Activated naive CD4-positive, alpha-beta T cell (primary cell): Measurements from ENCODE around the gene DHH.
A peak's percentile ranks its signal among the peaks of the same experiment; 100 is the strongest.
"Not testable (repeated sequence)": the region's sequence is repeated elsewhere in the genome, so short reads cannot be mapped to it uniquely, and the experiment has no call there.

ENCODE experiments used
- DNase-seq, 4 experiments: peaks; one replicate each; lab custom pipeline; 2025; lab: John Stamatoyannopoulos, UW

Gene DHH

GRCh38 chr12:49094160-49094974 lies at the start of gene DHH:
TSS of gene DHH (minus strand) at chr12:49094801. CDS start at chr12:49094512, 289 bp downstream.
- no peak for DNase-seq

- no peak for DNase-seq
These were observed 49.8 kb upstream of the DHH start for GRCh38 chr12:49144384-49144783.

GRCh38 chr12:49138999-49139398 lies 44.4 kb upstream of the DHH start:
- no peak for DNase-seq

DNA sequence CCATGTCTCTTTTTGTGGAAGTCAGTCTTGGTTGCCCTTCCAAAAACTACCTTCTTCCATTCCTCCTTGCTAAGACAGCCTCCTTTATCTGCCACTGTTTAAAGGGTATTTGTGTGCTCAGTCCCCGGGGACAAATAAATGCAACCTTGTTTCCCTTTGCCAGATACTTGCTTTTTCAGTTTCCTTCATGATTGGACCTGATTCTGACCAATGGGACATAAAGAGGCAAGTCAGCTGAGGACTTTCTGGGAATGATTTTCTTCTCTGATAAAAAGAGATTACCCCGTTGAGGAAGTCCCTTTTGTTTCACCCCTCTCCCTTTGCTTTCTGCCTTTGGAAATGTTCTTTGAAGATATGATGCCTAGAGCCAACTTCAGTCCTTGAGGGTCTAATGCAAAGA lies 44.0 kb upstream of the DHH start:
- no peak for DNase-seq

GRCh38 chr12:49137476-49137875 lies 42.9 kb upstream of the DHH start:
- DNase-seq, result no peak

DNA sequence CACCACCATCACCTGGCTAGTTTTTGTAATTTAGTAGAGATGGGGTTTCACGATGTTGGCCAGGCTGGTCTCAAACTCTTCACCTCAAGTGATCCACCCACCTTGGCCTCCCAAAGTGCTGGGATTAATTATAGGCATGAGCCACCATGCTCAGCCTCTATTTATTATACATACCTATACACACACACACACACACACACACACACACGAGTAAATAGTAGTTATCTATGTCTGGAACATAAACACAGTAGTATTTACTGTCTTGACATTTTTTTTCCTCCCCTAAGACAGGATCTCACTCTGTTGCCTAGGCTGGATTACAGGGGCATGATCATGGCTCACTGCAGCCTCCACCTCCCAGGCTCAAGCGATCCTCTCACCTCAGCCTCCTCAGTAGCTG lies 42.4 kb upstream of the DHH start:
- not testable (repeated sequence) for DNase-seq

GRCh38 chr12:49133590-49133989 lies 39.0 kb upstream of the DHH start:
- no peak for DNase-seq

DNA sequence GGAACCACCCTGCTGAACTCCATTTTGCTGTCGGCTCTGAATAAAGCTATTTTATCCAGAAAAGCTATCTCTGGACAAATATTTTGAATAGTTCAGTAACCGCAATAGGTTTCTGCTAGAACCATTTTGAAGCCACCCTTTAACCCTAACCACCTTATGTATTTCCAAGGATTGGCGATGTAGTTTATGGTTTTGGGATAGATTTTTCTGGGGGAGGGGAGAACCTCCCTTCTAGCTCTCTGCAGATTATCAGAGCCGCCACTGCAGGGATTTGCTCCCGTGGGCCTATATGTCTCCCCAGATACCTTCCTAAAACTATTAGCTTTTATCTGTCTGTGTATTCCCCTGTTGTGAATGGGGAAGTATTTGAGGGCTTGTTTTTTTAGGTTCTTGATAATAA lies 38.4 kb upstream of the DHH start:
- no peak for DNase-seq

GRCh38 chr12:49131894-49132461 lies 37.4 kb upstream of the DHH start:
- DNase-seq, result no peak

- DNase-seq, result peak; percentile 84 to 92 (median 88)
These were observed 36.7 kb upstream of the DHH start, which contains the start of gene TUBA1B for GRCh38 chr12:49131051-49131893. TSS of gene TUBA1B (minus strand) at chr12:49131395. CDS start at chr12:49131300, 95 bp downstream.

GRCh38 chr12:49130151-49131050 lies 35.8 kb upstream of the DHH start:
- DNase-seq, result peak; percentile 80 to 90 (median 88)

GRCh38 chr12:49129332-49130150 lies 34.9 kb upstream of the DHH start:
- no peak for DNase-seq

DNA sequence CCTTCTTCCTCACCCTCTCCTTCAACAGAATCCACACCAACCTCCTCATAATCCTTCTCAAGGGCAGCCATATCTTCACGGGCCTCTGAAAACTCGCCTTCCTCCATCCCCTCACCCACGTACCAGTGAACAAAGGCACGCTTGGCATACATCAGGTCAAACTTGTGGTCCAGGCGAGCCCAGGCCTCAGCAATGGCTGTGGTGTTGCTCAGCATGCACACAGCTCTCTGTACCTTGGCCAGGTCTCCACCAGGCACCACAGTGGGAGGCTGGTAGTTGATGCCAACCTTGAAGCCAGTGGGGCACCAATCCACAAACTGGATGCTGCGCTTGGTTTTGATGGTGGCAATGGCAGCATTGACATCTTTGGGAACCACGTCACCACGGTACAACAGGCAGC lies 33.4 kb upstream of the DHH start:
- not testable (repeated sequence) for DNase-seq

GRCh38 chr12:49126852-49127763 lies 32.5 kb upstream of the DHH start:
- no peak for DNase-seq

GRCh38 chr12:49121047-49121696 lies 26.6 kb upstream of the DHH start:
- no peak for DNase-seq

- no peak for DNase-seq
These were observed 16.6 kb upstream of the DHH start for GRCh38 chr12:49111206-49111605.

GRCh38 chr12:49110464-49111155 lies 16.0 kb upstream of the DHH start, which contains the start of gene LMBR1L:
TSS of gene LMBR1L (minus strand) at chr12:49110847. CDS start at chr12:49110555, 292 bp downstream.
- DNase-seq, result peak; percentile 66 to 90 (median 86)
